Keratinocyte (primary cell): ENCODE measurements around the gene SWI5. TPM values are rescaled to one million over a fixed set of nuclear protein-coding genes. Genes with fewer than 3 reads are reported as not detected.

ENCODE experiments used
- DNase-seq: peaks from one replicate; pipeline ENCODE4 v3.0.0-alpha.2; 2011; ENCODE audit warnings: low read depth, missing footprints, low spot score
- FAIRE-seq: peaks from 2 replicates; lab custom pipeline; 2011; peaks lifted over from hg19 to GRCh38; lab: Jason Lieb, UNC
- H2AFZ ChIP-seq: 2 replicates; pipeline ENCODE4 v1.6.0; 2012; ENCODE audit warnings: low read length, control low read depth, inconsistent platforms; ENCODE audit not compliant: control insufficient read depth
- H3K27ac ChIP-seq: 2 replicates; pipeline ENCODE4 v1.5.1; 2011; ENCODE audit warnings: low read length; ENCODE audit not compliant: control insufficient read depth, insufficient read depth
- H3K27me3 ChIP-seq: 3 replicates; pipeline ENCODE4 v1.6.0; 2011; ENCODE audit warnings: low read length; ENCODE audit not compliant: control insufficient read depth, insufficient read depth; ENCODE audit errors: extremely low read depth
- H3K36me3 ChIP-seq, 2 experiments: 2 replicates in 1 of 2; 3 replicates in 1 of 2; pipeline ENCODE4 v1.5.1; 2011; ENCODE audit warnings: low read length in 2 of 2, mild to moderate bottlenecking in 1 of 2; ENCODE audit not compliant: control insufficient read depth in 2 of 2, insufficient read depth in 2 of 2; ENCODE audit errors: extremely low read depth in 1 of 2
- H3K4me1 ChIP-seq: 3 replicates; pipeline ENCODE4 v1.5.1; 2011; ENCODE audit warnings: low read length; ENCODE audit not compliant: control insufficient read depth, insufficient read depth; ENCODE audit errors: extremely low read depth
- H3K4me2 ChIP-seq: 3 replicates; pipeline ENCODE4 v1.6.0; 2011; ENCODE audit warnings: low read depth, low read length; ENCODE audit not compliant: control insufficient read depth, insufficient read depth; ENCODE audit errors: extremely low read depth
- H3K4me3 ChIP-seq, 3 experiments: fragments of 200-600 bp in 1 of 3; sonication (generic) in 1 of 3; 2 replicates in 2 of 3; 3 replicates in 1 of 3; pipeline ENCODE4 v1.5.1; 2011 to 2016; ENCODE audit warnings: low read length in 3 of 3, mild to moderate bottlenecking in 3 of 3, control low read depth in 2 of 3, inconsistent platforms in 1 of 3, low read depth in 1 of 3, mixed read lengths in 1 of 3, mixed run types in 1 of 3, moderate library complexity in 1 of 3; ENCODE audit not compliant: control insufficient read depth in 2 of 3, insufficient read depth in 2 of 3; ENCODE audit errors: extremely low read depth in 1 of 3
- H3K79me2 ChIP-seq: 2 replicates; pipeline ENCODE4 v1.6.0; 2012; ENCODE audit warnings: low read length; ENCODE audit not compliant: control insufficient read depth, insufficient read depth
- H3K9ac ChIP-seq: 3 replicates; pipeline ENCODE4 v1.6.0; 2011; ENCODE audit warnings: low read length; ENCODE audit not compliant: control insufficient read depth, insufficient read depth; ENCODE audit errors: extremely low read depth
- H3K9me1 ChIP-seq: 3 replicates; pipeline ENCODE4 v1.6.0; 2011; ENCODE audit warnings: low read length; ENCODE audit not compliant: control insufficient read depth, insufficient read depth; ENCODE audit errors: extremely low read depth
- H3K9me3 ChIP-seq: 2 replicates; pipeline ENCODE4 v1.5.1; 2012; ENCODE audit warnings: low read depth, low read length; ENCODE audit not compliant: control insufficient read depth
- H4K20me1 ChIP-seq: 3 replicates; pipeline ENCODE4 v1.6.0; 2011; ENCODE audit warnings: low read length; ENCODE audit not compliant: control insufficient read depth, insufficient read depth; ENCODE audit errors: extremely low read depth
- EZH2 ChIP-seq: IDR thresholded peaks from one replicate; pipeline ENCODE4 v1.6.1; 2012; ENCODE audit warnings: inconsistent platforms, mild to moderate bottlenecking, low read length, moderate library complexity
- dilution Hi-C: fragments of 300-500 bp; cut with MboI; formaldehyde crosslinking; loops from one replicate; pipeline ENCODE4 v1.7.0; 2020; ENCODE audit warnings: low sequenced_read_pairs; ENCODE audit not compliant: extremely low pct_ligation_motif_present
- polyA plus RNA-seq, 5 experiments: library from polyadenylated mRNA; depleted of rRNA in 3 of 5; stranded (reverse) in 3 of 5; stranded (forward) in 1 of 5; unstranded in 1 of 5; fragments of >200 nt; gene quantifications; 1 replicate in 1 of 5; 2 replicates in 3 of 5; 3 replicates in 1 of 5; pipeline versions ENCODE4 v1.2.1 to v1.2.3, GENCODE V29; 2011 to 2012; ENCODE audit warnings: missing spikeins in 2 of 5, low read depth in 1 of 5, low replicate concordance in 1 of 5
- TF ChIP-seq, protein P1 (sequence below), 3 experiments: IDR thresholded peaks in 1 of 3; conservative IDR thresholded peaks in 1 of 3; optimal IDR thresholded peaks in 1 of 3; 2 replicates in 2 of 3; 3 replicates in 1 of 3; pipeline versions ENCODE3 to v1.5.1; 2011; ENCODE audit warnings: low read length in 3 of 3, mild to moderate bottlenecking in 3 of 3, moderate library complexity in 2 of 3, control low read depth in 1 of 3, inconsistent platforms in 1 of 3; ENCODE audit not compliant: insufficient read depth in 2 of 3; ENCODE audit errors: extremely low read depth in 1 of 3

SWI5 gene
- polyA plus RNA-seq, 1 donor (not counting 4 experiments of a cell fraction or from before 2014, with no cell fraction given) = 39.4 TPM

DNA sequence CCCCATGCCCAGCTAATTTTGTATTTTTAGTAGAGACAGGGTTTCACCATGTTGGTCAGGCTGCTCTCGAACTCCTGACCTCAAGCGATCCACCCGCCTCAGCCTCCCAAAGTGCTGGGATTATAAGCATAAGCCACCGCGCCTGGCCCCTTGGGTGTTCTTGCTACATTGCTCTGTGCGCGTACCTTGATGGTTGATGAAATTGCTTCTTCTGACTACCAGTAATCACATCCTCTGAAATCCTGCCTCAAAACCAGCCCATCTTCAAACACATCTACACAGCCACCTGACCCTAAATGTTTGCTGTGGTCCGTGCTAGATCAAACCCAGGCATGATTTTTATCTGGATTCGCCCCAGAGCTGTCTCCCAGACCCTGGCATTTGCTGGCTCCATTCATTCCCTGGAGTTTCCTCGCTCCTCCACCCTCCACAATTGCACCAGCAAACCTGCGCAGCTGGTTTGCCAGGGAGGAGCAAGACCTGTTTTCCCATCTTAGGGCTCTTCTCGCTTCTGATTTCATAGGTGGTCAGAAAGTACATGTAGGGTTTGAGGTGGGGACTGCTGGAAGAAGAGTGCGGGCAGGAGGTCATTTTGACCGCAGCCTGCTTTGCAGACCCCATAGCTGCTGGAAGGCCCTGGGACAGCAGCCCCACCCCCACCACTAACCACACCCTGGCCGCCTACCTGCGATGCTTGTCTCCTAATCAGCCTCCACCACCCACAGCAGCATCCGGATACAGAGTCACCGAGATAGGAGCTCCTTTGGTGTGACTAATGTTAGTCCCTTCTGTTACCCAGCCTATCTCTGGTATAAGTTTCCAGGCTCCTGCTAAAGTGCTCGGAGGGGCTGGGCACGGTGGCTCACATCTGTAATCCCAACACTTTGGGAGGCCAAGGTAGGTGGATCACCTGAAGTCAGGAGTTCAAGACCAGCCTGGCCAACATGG lies 22.7 kb downstream of the SWI5 start:
- H3K27me3 ChIP-seq = no peaks in the 10 kb centered on the region
- dilution Hi-C loops = no loop called here
- H2AFZ ChIP-seq = no peak overlapping the region
- no peak overlapping the region for H3K9ac ChIP-seq
- no peaks in the 10 kb centered on the region for H3K9me1 ChIP-seq
- H3K36me3 ChIP-seq = no peaks in the 10 kb centered on the region
- no peak overlapping the region for H3K27ac ChIP-seq
- no peak overlapping the region for H3K4me3 ChIP-seq
- DNase-seq = no peak
- peaks cover 8% of the 10 kb centered on the region for H3K4me1 ChIP-seq
- H3K9me3 ChIP-seq = no peaks in the 10 kb centered on the region
- no peaks in the 10 kb centered on the region for H3K79me2 ChIP-seq
- no peaks in the 10 kb centered on the region for H4K20me1 ChIP-seq
- TF ChIP-seq, protein P1, sequence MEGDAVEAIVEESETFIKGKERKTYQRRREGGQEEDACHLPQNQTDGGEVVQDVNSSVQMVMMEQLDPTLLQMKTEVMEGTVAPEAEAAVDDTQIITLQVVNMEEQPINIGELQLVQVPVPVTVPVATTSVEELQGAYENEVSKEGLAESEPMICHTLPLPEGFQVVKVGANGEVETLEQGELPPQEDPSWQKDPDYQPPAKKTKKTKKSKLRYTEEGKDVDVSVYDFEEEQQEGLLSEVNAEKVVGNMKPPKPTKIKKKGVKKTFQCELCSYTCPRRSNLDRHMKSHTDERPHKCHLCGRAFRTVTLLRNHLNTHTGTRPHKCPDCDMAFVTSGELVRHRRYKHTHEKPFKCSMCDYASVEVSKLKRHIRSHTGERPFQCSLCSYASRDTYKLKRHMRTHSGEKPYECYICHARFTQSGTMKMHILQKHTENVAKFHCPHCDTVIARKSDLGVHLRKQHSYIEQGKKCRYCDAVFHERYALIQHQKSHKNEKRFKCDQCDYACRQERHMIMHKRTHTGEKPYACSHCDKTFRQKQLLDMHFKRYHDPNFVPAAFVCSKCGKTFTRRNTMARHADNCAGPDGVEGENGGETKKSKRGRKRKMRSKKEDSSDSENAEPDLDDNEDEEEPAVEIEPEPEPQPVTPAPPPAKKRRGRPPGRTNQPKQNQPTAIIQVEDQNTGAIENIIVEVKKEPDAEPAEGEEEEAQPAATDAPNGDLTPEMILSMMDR (optimal IDR thresholded peaks at IDR 0.05 in 1 of 3, IDR thresholded peaks at IDR 0.05 in 1 of 3, conservative IDR thresholded peaks at IDR 0.05 in 1 of 3; ENCODE audit: extremely low read depth in 1 of 3, insufficient read depth in 2 of 3, low read length in 3 of 3) = no peak
- no peak for TF ChIP-seq EZH2
- H3K4me2 ChIP-seq = no peak overlapping the region
- no peak for FAIRE-seq

DNA sequence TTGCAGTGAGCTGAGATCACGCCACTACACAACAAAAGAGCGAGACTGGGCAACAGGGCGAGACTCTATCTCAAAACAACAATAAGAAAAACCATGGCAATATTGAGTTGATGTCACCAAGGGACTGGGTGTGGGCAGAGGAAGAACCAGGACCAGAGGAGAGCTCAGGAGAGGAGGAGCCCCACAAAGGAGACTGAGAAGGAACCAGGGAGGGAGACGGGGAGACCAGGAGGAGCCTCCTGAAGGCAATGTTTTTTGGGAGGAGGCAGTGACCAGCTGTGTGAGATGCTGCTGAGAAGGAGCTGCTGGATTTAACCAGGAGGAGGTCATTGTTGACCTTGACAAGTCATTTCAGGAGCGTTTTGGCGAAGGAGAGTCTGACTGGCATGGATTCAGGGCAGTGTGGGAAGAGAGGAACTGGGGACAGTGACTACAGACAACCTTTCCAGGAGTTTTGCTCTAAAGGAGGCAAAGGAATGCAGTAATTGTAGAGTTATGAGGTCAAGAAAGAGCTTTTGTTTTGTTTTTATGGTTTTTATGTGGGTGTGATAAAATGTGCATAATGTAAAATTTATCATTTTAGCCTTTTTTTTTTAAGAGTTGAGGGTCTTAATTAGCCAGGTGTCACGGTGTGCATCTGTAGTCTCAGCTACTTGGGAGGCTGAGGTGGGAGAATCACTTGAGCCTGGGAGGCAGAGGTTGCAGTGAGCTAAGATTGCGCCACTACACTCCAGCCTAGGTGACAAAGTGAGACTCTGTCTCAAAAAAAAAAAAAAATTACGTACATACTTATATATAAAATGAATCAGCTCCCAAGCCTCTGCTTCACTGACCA lies 28.3 kb downstream of the SWI5 start:
- Histone ChIP-seq H3K4me2 (no peak overlapping the region), H3K27me3 (no peaks in the 10 kb centered on the region), H3K27ac (no peak overlapping the region), H4K20me1 (no peaks in the 10 kb centered on the region), H3K79me2 (no peaks in the 10 kb centered on the region), H3K9me3 (no peaks in the 10 kb centered on the region), H3K4me3 (no peak overlapping the region), H3K36me3 (peaks cover 0 to 1% of the 10 kb centered on the region in 2 experiments), H3K4me1 (peaks cover 23% of the 10 kb centered on the region), H3K9me1 (no peaks in the 10 kb centered on the region), H3K9ac (no peak overlapping the region), H2AFZ (no peak overlapping the region)
- no peak for TF ChIP-seq EZH2
- TF ChIP-seq, protein P1 (optimal IDR thresholded peaks at IDR 0.05 in 1 of 3, IDR thresholded peaks at IDR 0.05 in 1 of 3, conservative IDR thresholded peaks at IDR 0.05 in 1 of 3; ENCODE audit: extremely low read depth in 1 of 3, insufficient read depth in 2 of 3, low read length in 3 of 3) = no peak
- dilution Hi-C loops = no loop called here
- no peak for DNase-seq
- FAIRE-seq = no peak
